ENCODE measurements around the gene LDLRAD4.

Gene LDLRAD4

GRCh38 chr18:13617826-13618515 lies 399.4 kb downstream of the LDLRAD4 start:
- Histone ChIP-seq H3K27me3 (ENCODE audit: insufficient read depth, low read depth) (no peaks in the 10 kb centered on the region), H2AFZ (ENCODE audit: low read depth) (no peak overlapping the region), H3K36me3 (ENCODE audit: insufficient read depth) (no peaks in the 10 kb centered on the region), H3K79me2 (ENCODE audit: insufficient read depth, low read depth) (no peaks in the 10 kb centered on the region), H3K4me3 (IDR thresholded peaks at IDR 0.05; ENCODE audit: insufficient read depth, low read depth, low read length) (no peak overlapping the region), H3K4me2 (no peak overlapping the region), H3K27ac (no peak overlapping the region), H3K9ac (no peak overlapping the region), H4K20me1 (ENCODE audit: insufficient read depth) (no peaks in the 10 kb centered on the region), H3K4me1 (ENCODE audit: low read depth, poor library complexity, severe bottlenecking) (peaks cover 14% of the 10 kb centered on the region)
- no peak for TF ChIP-seq CTCF (conservative IDR thresholded peaks at IDR 0.05; ENCODE audit: low read depth, low read length)

- H3K36me3 ChIP-seq (ENCODE audit: insufficient read depth), result no peaks in the 10 kb centered on the region
- H3K4me2 ChIP-seq, result no peak overlapping the region
- no peaks in the 10 kb centered on the region for H4K20me1 ChIP-seq (ENCODE audit: insufficient read depth)
- no peak overlapping the region for H2AFZ ChIP-seq (ENCODE audit: low read depth)
- no peaks in the 10 kb centered on the region for H3K79me2 ChIP-seq (ENCODE audit: insufficient read depth, low read depth)
- H3K27ac ChIP-seq, result no peak overlapping the region
- no peak for TF ChIP-seq CTCF (conservative IDR thresholded peaks at IDR 0.05; ENCODE audit: low read depth, low read length)
- H3K4me1 ChIP-seq (ENCODE audit: low read depth, poor library complexity, severe bottlenecking), result peaks cover 5% of the 10 kb centered on the region
- H3K9ac ChIP-seq, result no peak overlapping the region
- no peak overlapping the region for H3K4me3 ChIP-seq (IDR thresholded peaks at IDR 0.05; ENCODE audit: insufficient read depth, low read depth, low read length)
- H3K27me3 ChIP-seq (ENCODE audit: insufficient read depth, low read depth), result no peaks in the 10 kb centered on the region
Measured at GRCh38 chr18:13618760-13619438, 400.3 kb downstream of the LDLRAD4 start.

GRCh38 chr18:13619505-13620205 lies 401.1 kb downstream of the LDLRAD4 start:
- Histone ChIP-seq H3K4me1 (ENCODE audit: low read depth, poor library complexity, severe bottlenecking) (no peaks in the 10 kb centered on the region), H4K20me1 (ENCODE audit: insufficient read depth) (no peaks in the 10 kb centered on the region), H3K27me3 (ENCODE audit: insufficient read depth, low read depth) (no peaks in the 10 kb centered on the region), H3K9ac (no peak overlapping the region), H3K27ac (no peak overlapping the region), H2AFZ (ENCODE audit: low read depth) (no peak overlapping the region), H3K4me2 (no peak overlapping the region), H3K79me2 (ENCODE audit: insufficient read depth, low read depth) (no peaks in the 10 kb centered on the region), H3K4me3 (IDR thresholded peaks at IDR 0.05; ENCODE audit: insufficient read depth, low read depth, low read length) (no peak overlapping the region), H3K36me3 (ENCODE audit: insufficient read depth) (no peaks in the 10 kb centered on the region)
- no peak for TF ChIP-seq CTCF (conservative IDR thresholded peaks at IDR 0.05; ENCODE audit: low read depth, low read length)

GRCh38 chr18:13620206-13620672 lies 401.7 kb downstream of the LDLRAD4 start:
- no peak overlapping the region for H3K4me2 ChIP-seq
- no peak overlapping the region for H3K4me3 ChIP-seq (IDR thresholded peaks at IDR 0.05; ENCODE audit: insufficient read depth, low read depth, low read length)
- no peaks in the 10 kb centered on the region for H3K27me3 ChIP-seq (ENCODE audit: insufficient read depth, low read depth)
- no peaks in the 10 kb centered on the region for H4K20me1 ChIP-seq (ENCODE audit: insufficient read depth)
- H3K9ac ChIP-seq, result no peak overlapping the region
- H3K36me3 ChIP-seq (ENCODE audit: insufficient read depth), result no peaks in the 10 kb centered on the region
- H2AFZ ChIP-seq (ENCODE audit: low read depth), result no peak overlapping the region
- H3K79me2 ChIP-seq (ENCODE audit: insufficient read depth, low read depth), result no peaks in the 10 kb centered on the region
- no peak overlapping the region for H3K27ac ChIP-seq
- TF ChIP-seq CTCF (conservative IDR thresholded peaks at IDR 0.05; ENCODE audit: low read depth, low read length), result no peak
- no peaks in the 10 kb centered on the region for H3K4me1 ChIP-seq (ENCODE audit: low read depth, poor library complexity, severe bottlenecking)
